MCF 10A (cell line): ENCODE measurements around the gene TUFT1. TPM values are rescaled to one million over a fixed set of nuclear protein-coding genes. Genes with fewer than 3 reads are reported as not detected.

ENCODE experiments used
- BruUV-seq: library from RNA; stranded (reverse); fragments of 400-500 nt; replicated peaks from 2 replicates; lab custom pipeline; 2021; lab: Mats Ljungman, UMichigan
- CTCF ChIA-PET: fragments of 300-600 bp; sonication (Branson Sonifier 250); formaldehyde crosslinking; extraction: SDS; loops from one replicate; lab custom pipeline; 2021; ENCODE audit warnings: antibody characterized with exemption, inconsistent platforms; lab: Yijun Ruan, JAX
- POLR2A ChIA-PET: fragments of 300-600, 350-650 bp; sonication (Branson Sonifier 250); formaldehyde crosslinking; extraction: SDS; loops from one replicate; lab custom pipeline; 2020; ENCODE audit warnings: antibody characterized with exemption, inconsistent platforms; lab: Yijun Ruan, JAX
- DNase-seq: peaks from one replicate; pipeline ENCODE4 v3.0.0-alpha.2; 2018; ENCODE audit not compliant: unreplicated experiment
- H3K27ac Mint-ChIP-seq: one replicate; pipeline ENCODE4 v1.8.0; 2022; ENCODE audit warnings: mild to moderate bottlenecking, low read depth, mixed read lengths; ENCODE audit not compliant: unreplicated experiment
- H3K27me3 Mint-ChIP-seq: one replicate; pipeline ENCODE4 v1.8.0; 2022; ENCODE audit warnings: mixed read lengths; ENCODE audit not compliant: insufficient read depth, unreplicated experiment
- H3K36me3 Mint-ChIP-seq: one replicate; pipeline ENCODE4 v1.8.0; 2022; ENCODE audit warnings: mild to moderate bottlenecking, moderate library complexity, mixed read lengths; ENCODE audit not compliant: insufficient read depth, unreplicated experiment
- H3K4me1 Mint-ChIP-seq: one replicate; pipeline ENCODE4 v1.8.0; 2022; ENCODE audit warnings: mixed read lengths; ENCODE audit not compliant: insufficient read depth, unreplicated experiment
- H3K4me3 Mint-ChIP-seq: one replicate; pipeline ENCODE4 v1.8.0; 2022; ENCODE audit warnings: mild to moderate bottlenecking, moderate library complexity, mixed read lengths; ENCODE audit not compliant: unreplicated experiment
- H3K9me3 Mint-ChIP-seq: one replicate; pipeline ENCODE4 v1.8.0; 2022; ENCODE audit warnings: mixed read lengths; ENCODE audit not compliant: unreplicated experiment
- CTCF ChIP-seq: fragments of 200-600 bp; IDR thresholded peaks from one replicate; pipeline ENCODE4 v1.8.0; 2022; ENCODE audit warnings: antibody characterized with exemption, mild to moderate bottlenecking; ENCODE audit not compliant: unreplicated experiment
- intact Hi-C: fragments of 100-400 bp; cut with micrococcal nuclease; formaldehyde crosslinking; loops from 2 replicates; pipeline ENCODE4 v1.14.1; 2022
- total RNA-seq: library from RNA; stranded (reverse); gene quantifications from 2 replicates; pipeline ENCODE4 v1.2.3, GENCODE V29; 2022

Gene TUFT1
- total RNA-seq, 1 experiment from 2014 or later = 162 TPM

GRCh38 chr1:151590961-151591360 lies 50.9 kb downstream of the TUFT1 start:
- Mint-ChIP-seq H3K4me1 (peaks cover 14% of the 10 kb centered on the region), H3K4me3 (no peak overlapping the region), H3K27ac (no peak overlapping the region), H3K27me3 (no peaks in the 10 kb centered on the region), H3K9me3 (peaks cover 6% of the 10 kb centered on the region), H3K36me3 (peaks cover 12% of the 10 kb centered on the region)
- CTCF ChIA-PET = interaction anchor here (0.5 to 1.7 kb wide), 8 partner anchors 11 to 1501 kb away, joined by 3 to 11 read pairs (median 4); no protein-coding TSS in a partner anchor
- no peak for TF ChIP-seq CTCF
- POLR2A ChIA-PET = interaction anchor here (0.9 to 1.2 kb wide), 2 partner anchors 50 to 51 kb away, joined by 3 to 4 read pairs; partner anchors contain the start of gene TUFT1
- no peak for DNase-seq
- BruUV-seq = no TSS peak
- intact Hi-C loops = no loop called here

DNA sequence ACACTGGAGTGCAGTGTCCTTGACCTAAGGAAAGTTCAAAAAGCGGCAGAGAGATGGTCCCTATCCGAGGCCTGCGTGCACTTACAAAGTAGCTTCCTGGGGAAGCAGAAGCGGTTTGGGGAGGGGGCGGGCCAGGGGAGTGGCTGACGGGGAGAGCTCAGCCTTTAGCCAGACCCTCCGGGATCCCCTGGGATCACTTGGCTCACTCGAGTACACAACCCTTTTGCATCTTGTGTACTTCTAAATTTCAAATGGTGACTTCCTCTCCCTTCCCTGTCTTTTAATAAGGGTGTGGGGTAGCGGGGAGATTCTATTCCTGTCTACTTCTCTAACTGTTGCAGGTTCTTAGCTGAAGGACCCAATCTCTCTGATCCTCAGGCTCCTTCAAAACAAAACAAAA lies 53.6 kb downstream of the TUFT1 start:
- Mint-ChIP-seq H3K36me3 (peaks cover 18% of the 10 kb centered on the region), H3K4me3 (no peak overlapping the region), H3K4me1 (peaks cover 21% of the 10 kb centered on the region), H3K9me3 (peaks cover 6% of the 10 kb centered on the region), H3K27me3 (no peaks in the 10 kb centered on the region), H3K27ac (no peak overlapping the region)
- ChIA-PET POLR2A (interaction anchor here (0.6 to 2.5 kb wide), 8 partner anchors 8 to 149 kb away, joined by 3 to 11 read pairs (median 4); partner anchors contain the start of gene SNX27), CTCF (interaction anchor here (0.6 to 5.4 kb wide), 75 partner anchors 9 to 1709 kb away, joined by 3 to 107 read pairs (median 5); partner anchors contain the start of genes MRPL9, RIIAD1, RORC and SNX27)
- TF ChIP-seq CTCF = no peak
- intact Hi-C loops = loop anchor here (1.0 to 2.0 kb wide), 5 partner anchors 59 to 243 kb away; no protein-coding TSS in a partner anchor
- BruUV-seq = no TSS peak
- no peak for DNase-seq

DNA sequence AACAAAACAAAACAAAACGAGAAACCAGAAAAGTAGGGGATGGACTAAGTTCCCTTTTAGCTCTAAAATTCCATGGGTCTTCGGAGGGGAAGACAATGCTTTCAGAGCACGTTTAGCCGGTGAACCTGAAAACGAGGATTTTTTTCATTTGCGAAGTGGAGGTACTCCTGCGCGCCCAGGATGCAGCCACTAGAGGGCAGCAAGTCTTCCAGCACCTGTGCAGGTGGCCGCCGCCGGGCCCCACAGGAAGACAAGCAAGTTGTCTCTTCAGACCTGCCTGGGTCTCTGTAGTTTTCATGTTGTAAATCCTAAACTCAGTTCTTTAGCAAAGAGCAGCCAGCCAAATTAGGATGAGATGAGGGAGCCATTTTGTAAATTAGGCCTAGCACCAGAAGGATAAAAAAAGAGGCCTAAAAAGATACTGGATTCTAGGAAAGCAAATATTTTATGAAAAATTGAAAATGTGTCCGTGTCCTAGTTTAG lies 54.1 kb downstream of the TUFT1 start:
- Mint-ChIP-seq H3K36me3 (peaks cover 18% of the 10 kb centered on the region), H3K4me3 (no peak overlapping the region), H3K4me1 (peaks cover 21% of the 10 kb centered on the region), H3K27me3 (no peaks in the 10 kb centered on the region), H3K27ac (no peak overlapping the region), H3K9me3 (peaks cover 6% of the 10 kb centered on the region)
- ChIA-PET POLR2A (interaction anchor here (0.6 to 2.5 kb wide), 7 partner anchors 9 to 150 kb away, joined by 3 to 11 read pairs (median 4); partner anchors contain the start of gene SNX27), CTCF (interaction anchor here (0.6 to 5.4 kb wide), 77 partner anchors 10 to 1709 kb away, joined by 3 to 107 read pairs (median 5); partner anchors contain the start of genes MRPL9, RIIAD1, RORC and SNX27)
- intact Hi-C loops = loop anchor here (1.0 to 2.0 kb wide), 5 partner anchors 60 to 242 kb away; no protein-coding TSS in a partner anchor
- BruUV-seq = no TSS peak
- peak; percentile 84 for DNase-seq
- TF ChIP-seq CTCF = peak; percentile 99
